GM23248 (cell line): ENCODE results near the gene SLC2A5. TPM values are rescaled to one million over a fixed set of nuclear protein-coding genes. Genes with fewer than 3 reads are reported as not detected.
"Not testable (repeated sequence)": the region's sequence is repeated elsewhere in the genome, so short reads cannot be mapped to it uniquely, and the experiment has no call there.

Experiments
- DNase-seq: peaks from one replicate; pipeline ENCODE4 v3.0.0-alpha.2; 2015
- H2AFZ ChIP-seq: fragments of 200-600 bp; sonication (generic); 2 replicates; pipeline ENCODE4 v1.6.1; 2016; ENCODE audit warnings: antibody characterized with exemption
- H3F3A ChIP-seq: fragments of 200-600 bp; sonication (generic); 2 replicates; pipeline ENCODE4 v1.6.1; 2016; ENCODE audit warnings: mild to moderate bottlenecking, antibody characterized with exemption, mixed run types; ENCODE audit not compliant: insufficient read depth
- H3K27ac ChIP-seq: fragments of 200-600 bp; sonication (generic); 2 replicates; pipeline ENCODE4 v1.5.1; 2016; ENCODE audit warnings: mild to moderate bottlenecking
- H3K27me3 ChIP-seq: fragments of 200-600 bp; sonication (generic); replicated peaks from 2 replicates; pipeline ENCODE4 v1.6.1; 2016; ENCODE audit warnings: mild to moderate bottlenecking; ENCODE audit not compliant: insufficient read depth
- H3K36me3 ChIP-seq: fragments of 200-600 bp; sonication (generic); 2 replicates; pipeline ENCODE4 v1.6.1; 2016; ENCODE audit warnings: low read depth, mild to moderate bottlenecking
- H3K4me1 ChIP-seq: fragments of 200-600 bp; sonication (generic); 2 replicates; pipeline ENCODE4 v1.6.1; 2016; ENCODE audit warnings: mild to moderate bottlenecking; ENCODE audit not compliant: insufficient read depth
- H3K4me2 ChIP-seq: fragments of 200-600 bp; sonication (generic); one replicate; pipeline ENCODE4 v1.6.1; 2016; ENCODE audit warnings: mild to moderate bottlenecking; ENCODE audit not compliant: unreplicated experiment
- H3K4me3 ChIP-seq: fragments of 200-600 bp; sonication (generic); 2 replicates; pipeline ENCODE4 v1.5.1; 2016; ENCODE audit warnings: mild to moderate bottlenecking
- H3K79me2 ChIP-seq: fragments of 200-600 bp; sonication (generic); 2 replicates; pipeline ENCODE4 v1.6.1; 2016; ENCODE audit warnings: mild to moderate bottlenecking; ENCODE audit not compliant: insufficient read depth
- H3K9ac ChIP-seq: fragments of 200-600 bp; sonication (generic); 2 replicates; pipeline ENCODE4 v1.6.1; 2016; ENCODE audit warnings: mild to moderate bottlenecking
- H3K9me2 ChIP-seq: fragments of 200-600 bp; sonication (generic); 2 replicates; pipeline ENCODE4 v1.6.1; 2016; ENCODE audit warnings: mixed run types, mild to moderate bottlenecking, moderate library complexity; ENCODE audit not compliant: insufficient read depth
- H3K9me3 ChIP-seq: fragments of 200-600 bp; sonication (generic); one replicate; pipeline ENCODE4 v1.6.1; 2017; ENCODE audit warnings: low read depth
- H4K20me1 ChIP-seq: fragments of 200-600 bp; sonication (generic); 2 replicates; pipeline ENCODE4 v1.6.0; 2016; ENCODE audit not compliant: insufficient read depth
- EZH2 ChIP-seq: fragments of 200-600 bp; sonication (generic); IDR thresholded peaks from 2 replicates; pipeline ENCODE4 v1.6.1; 2018; ENCODE audit warnings: antibody characterized with exemption, mild to moderate bottlenecking; ENCODE audit not compliant: insufficient read depth, poor library complexity, severe bottlenecking
- EZH2phosphoT487 ChIP-seq: fragments of 200-600 bp; sonication (generic); IDR thresholded peaks from 2 replicates; pipeline ENCODE4 v1.6.1; 2018; ENCODE audit warnings: antibody characterized with exemption, moderate library complexity, mild to moderate bottlenecking, low read depth; ENCODE audit not compliant: insufficient read depth
- whole genome bisulfite sequencing, 2 experiments: methylation state at CpG; one replicate each; pipeline ENCODE4 v1.1.6; 2015 to 2017; ENCODE audit warnings: low lambda C conversion rate in 2 of 2, low coverage in 1 of 2; ENCODE audit errors: missing lambda C conversion rate in 2 of 2; 5-methylcytosine and 5-hydroxymethylcytosine counted together
- in situ Hi-C: fragments of 300-500 bp; cut with MboI; formaldehyde crosslinking; loops from 2 replicates; pipeline ENCODE4 v1.15.0; 2020
- polyA plus RNA-seq: library from polyadenylated mRNA; unstranded; fragments of >200 nt; fragmentation: Nextera tagmentation; extraction: Ambion mirVana; gene quantifications from 2 replicates; pipeline ENCODE4 v1.2.1, GENCODE V29; 2016
- total RNA-seq: library from RNA; depleted of rRNA; stranded (reverse); fragments of >200 nt; shearing (Covaris generic); gene quantifications from 2 replicates; pipeline ENCODE4 v1.2.3, GENCODE V29; 2014

SLC2A5 gene
- total and polyA plus RNA-seq, 2 experiments from 2014 or later = 0.29 to 0.54 TPM

- H4K20me1 ChIP-seq = no peaks in the 10 kb centered on the region
- H3K27ac ChIP-seq = no peak overlapping the region
- no peaks in the 10 kb centered on the region for H3K4me1 ChIP-seq
- H3F3A ChIP-seq = no peaks in the 10 kb centered on the region
- WGBS, 2 experiments = 65% methylated on average over 2 of the region's 2 CpGs
- in situ Hi-C loops = no loop called here
- no peak overlapping the region for H3K9ac ChIP-seq
- H3K36me3 ChIP-seq = no peaks in the 10 kb centered on the region
- H3K4me2 ChIP-seq = no peak overlapping the region
- no peak overlapping the region for H3K4me3 ChIP-seq
- H2AFZ ChIP-seq = no peak overlapping the region
- no peaks in the 10 kb centered on the region for H3K9me3 ChIP-seq
- H3K79me2 ChIP-seq = no peaks in the 10 kb centered on the region
- TF ChIP-seq EZH2phosphoT487 (no peak), EZH2 (no peak)
- H3K27me3 ChIP-seq = peaks cover 35% of the 10 kb centered on the region
- DNase-seq = no peak
- H3K9me2 ChIP-seq = no peaks in the 10 kb centered on the region
Measured at GRCh38 chr1:9035226-9035625, 34.2 kb downstream of the SLC2A5 start.

- WGBS, 2 experiments = 45 to 46% methylated on average over 5 of the region's 5 CpGs
- no peak for TF ChIP-seq EZH2phosphoT487
- TF ChIP-seq EZH2 = no peak
- Histone ChIP-seq H3K4me1 (no peaks in the 10 kb centered on the region), H3K4me3 (no peak overlapping the region), H3K79me2 (no peaks in the 10 kb centered on the region), H3K9me3 (no peaks in the 10 kb centered on the region), H3K27ac (no peak overlapping the region), H3K27me3 (peaks cover 18% of the 10 kb centered on the region), H3F3A (no peaks in the 10 kb centered on the region), H3K9me2 (no peaks in the 10 kb centered on the region), H3K9ac (no peak overlapping the region), H4K20me1 (no peaks in the 10 kb centered on the region), H3K36me3 (no peaks in the 10 kb centered on the region), H2AFZ (no peak overlapping the region), H3K4me2 (no peak overlapping the region)
- in situ Hi-C loops = no loop called here
- no peak for DNase-seq
Measured at GRCh38 chr1:9033363-9033762, 36.1 kb downstream of the SLC2A5 start.

- Histone ChIP-seq H3K4me2 (no peak overlapping the region), H4K20me1 (no peaks in the 10 kb centered on the region), H3K4me1 (no peaks in the 10 kb centered on the region), H3K4me3 (no peak overlapping the region), H3K27ac (no peak overlapping the region), H3F3A (no peaks in the 10 kb centered on the region), H3K36me3 (no peaks in the 10 kb centered on the region), H2AFZ (no peak overlapping the region), H3K79me2 (no peaks in the 10 kb centered on the region), H3K27me3 (peaks cover 18% of the 10 kb centered on the region; the same call in 1 of the 2 replicates), H3K9me2 (no peaks in the 10 kb centered on the region), H3K9me3 (no peaks in the 10 kb centered on the region), H3K9ac (no peak overlapping the region)
- in situ Hi-C loops = no loop called here
- TF ChIP-seq EZH2phosphoT487 (no peak), EZH2 (no peak)
- WGBS, 2 experiments = 31 to 38% methylated on average over 11 to 12 of the region's 12 CpGs
- no peak for DNase-seq
Measured at GRCh38 chr1:9031484-9032259, 37.8 kb downstream of the SLC2A5 start.

GRCh38 chr1:9031077-9031476 lies 38.4 kb downstream of the SLC2A5 start:
- H2AFZ ChIP-seq, H3K36me3 ChIP-seq, H3K9me3 ChIP-seq, DNase-seq, H3K79me2 ChIP-seq, H3K27ac ChIP-seq, H3K9me2 ChIP-seq, H3F3A ChIP-seq, H3K4me3 ChIP-seq, H3K9ac ChIP-seq, H3K4me2 ChIP-seq, H4K20me1 ChIP-seq, H3K4me1 ChIP-seq, in situ Hi-C loops: not testable (repeated sequence)
- peaks cover 18% of the 10 kb centered on the region; the same call in 1 of the 2 replicates for H3K27me3 ChIP-seq
- WGBS, 2 experiments = 64 to 65% methylated on average over 4 of the region's 4 CpGs
